HG02798 (cell line): ENCODE results near the gene VPS45.
"Not testable (repeated sequence)": the region's sequence is repeated elsewhere in the genome, so short reads cannot be mapped to it uniquely, and the experiment has no call there.

Experiments
- ATAC-seq: cut with Tn5 transposase; IDR thresholded peaks from one replicate; pipeline ENCODE4 v1.9.1; 2021; ENCODE audit warnings: mild to moderate bottlenecking; ENCODE audit not compliant: unreplicated experiment, poor library complexity

VPS45 gene

DNA sequence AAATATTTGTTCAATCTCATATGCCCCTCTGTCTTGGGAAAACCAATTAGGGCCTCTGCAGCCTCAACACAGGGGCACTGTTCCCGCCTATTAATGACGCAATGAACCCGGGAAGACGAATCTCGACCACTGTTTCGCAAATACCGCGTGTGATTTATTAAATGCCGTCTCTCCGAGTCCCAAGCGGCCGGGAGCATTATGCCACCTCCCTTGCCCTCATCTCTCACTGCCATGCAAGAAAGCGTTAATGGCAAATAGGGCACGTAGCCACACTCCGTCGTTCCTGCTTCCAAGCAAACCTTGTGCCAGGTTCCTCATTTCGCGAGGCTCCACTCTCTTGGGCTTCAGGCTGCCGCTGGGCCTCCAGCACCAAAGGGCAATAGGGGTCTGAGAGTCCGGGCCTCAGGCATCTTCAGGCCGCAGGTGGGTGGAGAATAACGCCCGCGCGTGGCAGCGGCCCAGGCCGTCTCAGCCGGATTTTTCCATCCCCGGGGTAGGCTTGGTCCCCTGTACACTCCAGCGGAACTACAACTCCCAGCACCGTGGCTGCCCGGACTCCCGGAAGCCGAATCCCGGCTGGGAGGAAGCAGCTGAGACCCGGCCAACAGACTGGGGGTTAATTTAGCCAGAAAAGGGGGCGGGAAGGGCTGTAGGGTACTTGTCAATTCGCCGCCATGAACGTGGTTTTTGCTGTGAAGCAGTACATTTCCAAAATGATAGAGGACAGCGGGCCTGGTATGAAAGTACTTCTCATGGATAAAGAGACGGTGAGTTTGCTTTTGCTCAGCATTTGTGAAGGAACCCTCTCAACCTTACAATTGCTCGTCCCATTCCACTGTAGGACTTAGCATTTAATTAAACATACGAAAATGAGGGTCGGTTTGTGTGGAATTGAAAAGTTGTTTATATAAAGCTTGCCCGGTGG lies at the start of gene VPS45:
VPS45 (plus strand) TSS at position 593 of the 925 bp plus-strand sequence; CDS start at position 675, 82 bp downstream.
- peak; percentile 93 for ATAC-seq

DNA sequence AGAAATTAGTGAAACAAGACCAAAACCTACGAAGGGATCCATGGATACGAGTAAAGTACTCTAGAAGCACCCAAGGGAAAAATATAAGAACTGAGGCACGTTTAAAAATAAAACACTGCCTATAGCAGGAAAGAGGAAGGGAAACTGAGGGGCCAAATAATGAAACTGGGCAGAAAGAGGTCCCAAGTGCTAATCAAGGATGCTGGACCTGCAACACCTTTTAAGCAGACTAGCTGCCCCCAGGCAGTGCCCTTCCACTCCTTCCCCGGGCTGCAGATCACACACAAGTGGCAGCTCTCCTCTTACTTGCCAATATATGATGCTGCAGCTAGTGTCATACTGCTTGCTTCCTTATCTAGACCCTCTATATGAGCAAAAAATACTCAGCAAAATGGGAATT lies 49.4 kb upstream of the VPS45 start:
- no peak for ATAC-seq

- no peak for ATAC-seq
Measured at GRCh38 chr1:150020711-150021110, 46.9 kb upstream of the VPS45 start.

DNA sequence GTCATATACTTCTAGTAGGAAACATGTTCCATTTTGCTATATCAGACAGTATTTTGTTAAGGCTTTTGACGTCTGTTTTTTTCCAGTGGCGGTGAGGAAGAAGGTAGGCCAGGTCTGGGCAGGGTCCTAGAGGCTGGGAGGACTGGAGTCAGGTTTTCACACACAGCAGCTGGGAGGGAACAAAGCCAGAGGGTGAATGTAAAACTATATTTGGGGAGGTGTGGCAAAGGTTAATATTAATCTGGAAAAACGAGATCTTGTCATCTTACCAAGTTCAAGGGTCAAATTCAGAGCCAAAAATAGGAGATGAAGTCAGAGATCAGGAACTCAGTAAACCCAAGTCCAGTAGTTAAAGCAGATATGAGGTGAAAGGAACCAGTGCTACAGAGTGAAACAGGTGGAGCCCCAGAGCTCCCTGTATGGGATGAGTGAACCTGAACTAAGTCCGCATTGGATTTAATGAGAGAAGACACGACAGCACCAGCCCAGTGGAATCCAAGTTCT lies 46.3 kb upstream of the VPS45 start:
- no peak for ATAC-seq

- no peak for ATAC-seq
Measured at GRCh38 chr1:150022357-150022756, 45.2 kb upstream of the VPS45 start.

DNA sequence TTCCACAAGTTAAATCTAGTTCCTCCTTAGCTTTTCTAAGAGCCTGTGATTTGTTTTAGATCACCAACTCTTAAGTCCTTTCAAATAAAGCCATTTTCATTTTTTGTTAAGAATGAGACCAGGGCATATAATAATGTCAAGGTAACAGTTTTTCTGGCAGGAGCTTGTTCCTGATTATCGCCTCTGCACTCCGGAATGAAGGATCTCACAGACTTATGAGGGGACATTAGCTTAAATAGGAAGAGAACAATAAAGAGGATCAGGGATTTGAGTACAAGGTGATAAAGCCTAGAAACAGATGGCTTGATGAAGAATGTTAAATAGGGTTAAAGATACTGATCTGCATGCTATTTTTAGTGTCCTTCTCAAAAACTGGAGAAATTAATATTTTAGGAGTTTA lies 43.4 kb upstream of the VPS45 start:
- no peak for ATAC-seq

- ATAC-seq: no peak
Measured at GRCh38 chr1:150028322-150028721, 39.3 kb upstream of the VPS45 start.

- no peak for ATAC-seq
Measured at GRCh38 chr1:150034336-150034735, 33.2 kb upstream of the VPS45 start.

GRCh38 chr1:150049926-150050325 lies 17.6 kb upstream of the VPS45 start:
- no peak for ATAC-seq

DNA sequence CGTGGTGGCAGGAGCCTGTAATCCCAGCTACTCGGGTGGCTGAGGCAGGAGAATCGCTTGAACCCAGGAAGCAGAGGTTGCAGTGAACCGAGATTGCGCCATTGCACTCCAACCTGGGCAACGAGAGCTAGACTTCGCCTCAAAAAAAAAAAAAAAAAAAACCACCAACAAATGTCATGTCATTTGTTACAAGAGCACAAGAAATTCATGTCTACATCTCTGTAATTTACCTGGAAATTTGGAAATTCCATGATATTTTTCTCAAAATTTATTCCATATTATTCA lies 16.5 kb upstream of the VPS45 start:
- no peak for ATAC-seq

DNA sequence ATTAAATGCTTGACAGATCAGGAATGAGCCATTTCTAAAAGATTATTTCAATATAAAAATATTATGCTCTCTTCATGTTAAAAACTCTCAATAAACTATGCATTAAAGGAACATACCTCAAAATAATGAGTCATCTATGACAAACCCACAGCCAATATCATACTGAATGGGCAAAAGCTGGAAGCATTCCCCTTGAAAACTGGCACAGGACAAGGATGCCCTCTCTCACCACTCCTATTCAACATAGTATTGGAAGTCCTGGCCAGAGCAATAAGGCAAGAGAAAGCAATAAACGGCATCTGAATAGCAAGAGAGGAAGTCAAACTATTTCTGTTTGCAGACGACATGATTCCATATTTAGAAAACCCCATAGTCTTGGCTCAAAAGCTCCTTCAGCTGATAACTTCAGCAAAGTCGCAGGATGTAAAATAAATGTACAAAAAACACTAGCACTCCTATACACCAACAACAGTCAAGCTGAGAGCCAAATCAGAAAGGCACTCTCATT lies 15.6 kb upstream of the VPS45 start:
- not testable (repeated sequence) for ATAC-seq

DNA sequence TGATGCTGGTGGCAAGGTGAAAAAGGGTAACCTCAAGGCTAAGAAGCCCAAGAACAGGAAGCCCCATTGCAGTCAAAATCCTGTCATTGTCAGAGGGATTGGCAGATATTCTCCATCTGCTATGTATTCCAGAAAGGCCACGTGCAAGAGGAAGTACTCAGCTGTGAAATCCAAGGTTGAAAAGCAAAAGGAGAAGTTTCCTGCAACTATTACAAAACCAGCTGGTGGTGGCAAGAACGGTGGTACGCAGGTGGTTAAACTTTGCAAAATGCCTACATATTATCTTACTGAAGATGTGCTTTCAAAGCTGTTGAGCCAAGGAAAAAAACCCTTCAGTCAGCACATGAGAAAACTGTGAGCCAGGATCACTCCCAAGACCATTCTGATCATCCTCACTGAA lies 13.7 kb upstream of the VPS45 start:
- ATAC-seq: no peak

DNA sequence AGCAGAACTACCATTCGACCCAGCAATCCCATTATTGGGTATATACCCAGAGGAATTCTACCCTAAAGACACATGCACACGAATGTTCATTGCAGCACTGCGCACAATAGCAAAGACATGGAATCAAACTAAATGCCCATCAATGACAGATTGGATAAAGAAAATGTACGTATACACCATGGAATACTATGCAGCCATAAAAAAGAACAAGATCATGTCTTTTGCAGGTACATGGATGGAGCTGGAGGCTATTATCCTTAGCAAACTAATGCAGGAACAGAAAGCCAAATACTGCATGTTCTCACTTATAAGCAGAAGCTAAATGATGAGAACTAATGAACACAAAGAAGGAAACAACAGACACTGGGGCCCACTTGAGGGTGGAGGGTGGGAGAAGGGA lies 12.1 kb upstream of the VPS45 start:
- ATAC-seq: not testable (repeated sequence)

GRCh38 chr1:150056407-150056806 lies 11.2 kb upstream of the VPS45 start:
- no peak for ATAC-seq

GRCh38 chr1:150060260-150060659 lies 7.3 kb upstream of the VPS45 start:
- ATAC-seq: no peak

DNA sequence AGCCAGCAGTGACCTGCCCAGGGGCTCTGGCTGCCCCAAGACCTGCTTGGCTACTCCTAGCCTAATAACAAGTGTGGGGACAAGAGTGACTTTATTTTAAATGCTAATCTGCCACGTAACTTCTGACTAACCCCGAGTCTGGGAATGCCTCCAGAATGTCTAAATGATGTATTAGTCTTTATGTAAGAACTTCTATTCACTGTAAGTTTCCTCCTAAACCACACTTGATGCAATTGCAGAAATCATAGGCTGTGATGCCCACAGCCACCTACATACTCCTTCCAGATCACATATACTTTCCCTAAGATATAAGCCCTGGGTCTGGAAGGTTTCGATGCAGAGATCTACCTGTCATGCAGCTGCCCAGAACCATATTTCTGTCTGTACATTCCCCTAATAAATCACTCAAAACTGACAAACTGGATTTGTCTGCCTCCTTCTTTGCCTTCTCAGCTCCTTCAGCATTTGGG lies 5.9 kb upstream of the VPS45 start:
- ATAC-seq: no peak

DNA sequence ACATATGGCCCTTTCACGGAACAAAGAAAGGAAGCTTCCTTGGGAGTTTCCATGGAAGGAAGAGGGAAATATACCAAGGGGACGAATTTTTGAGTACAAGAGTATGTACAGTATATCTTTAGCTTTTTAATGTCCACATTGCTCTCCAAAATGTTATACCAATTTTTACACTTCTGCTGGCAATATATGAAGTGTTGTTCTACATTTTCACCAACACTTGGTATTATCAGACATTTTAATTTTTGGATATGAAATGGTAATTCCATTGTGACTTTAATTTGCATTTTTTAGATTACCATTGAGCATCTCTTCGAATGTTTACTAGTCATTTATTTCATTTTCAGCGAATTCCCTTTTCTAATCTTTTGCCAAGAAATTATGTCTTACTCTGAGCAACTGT lies 5.5 kb upstream of the VPS45 start:
- no peak for ATAC-seq

- no peak for ATAC-seq
Measured at GRCh38 chr1:150065184-150065871, 2.2 kb upstream of the VPS45 start.

GRCh38 chr1:150066328-150066727 lies 1.2 kb upstream of the VPS45 start:
- no peak for ATAC-seq

DNA sequence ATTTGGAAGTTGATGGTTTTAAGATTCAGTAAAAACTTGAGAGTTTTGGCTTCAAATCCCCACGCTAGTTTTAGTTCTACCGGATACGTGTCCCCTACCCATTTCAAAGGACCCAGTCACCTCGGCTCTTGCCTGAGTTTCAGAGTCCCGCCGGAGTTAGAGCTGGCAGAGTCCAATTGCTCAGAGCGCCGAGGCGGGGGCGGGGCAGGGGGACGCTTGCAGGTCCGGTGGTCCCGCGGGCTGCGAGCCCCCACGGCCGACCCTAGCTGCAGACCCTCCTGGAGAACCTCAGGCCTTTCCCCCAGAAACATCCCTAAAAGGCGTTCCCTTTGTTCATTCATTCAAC lies 765 bp upstream of the VPS45 start:
- peak; percentile 28 for ATAC-seq

DNA sequence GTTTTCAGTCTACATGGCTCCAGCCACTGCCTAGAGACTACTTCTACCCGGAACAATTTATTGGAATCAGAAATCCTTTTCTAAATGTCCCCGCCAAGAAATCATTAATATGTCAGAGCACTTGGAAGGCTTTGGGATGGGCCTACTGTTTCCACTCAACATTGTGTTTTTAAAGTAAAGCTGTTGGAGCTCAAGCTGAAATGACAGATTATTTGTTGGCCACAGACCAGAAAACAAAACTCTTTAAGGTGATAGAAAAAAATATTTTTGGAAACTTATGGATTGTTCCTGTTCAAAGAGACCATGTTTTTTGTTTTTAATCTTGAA lies 496 bp downstream of the VPS45 start:
- no peak for ATAC-seq

DNA sequence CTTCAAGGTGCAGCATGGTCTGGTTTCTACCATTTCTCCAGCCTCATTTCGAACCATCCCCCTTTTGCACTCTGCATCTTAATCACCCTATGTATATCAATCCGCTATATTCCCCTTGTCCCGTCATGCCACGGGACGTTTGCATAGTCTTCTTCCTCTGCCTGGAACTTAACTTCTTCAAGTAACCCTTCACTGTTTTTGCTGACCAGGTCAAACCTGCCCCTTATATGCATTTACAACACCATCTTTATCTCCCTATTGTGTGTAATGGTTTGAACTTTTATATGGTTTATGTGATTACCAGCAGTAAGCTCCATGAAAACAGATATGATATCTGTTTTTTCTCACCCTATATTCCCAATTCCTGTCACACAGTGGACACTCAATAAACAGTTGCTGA lies 2.3 kb downstream of the VPS45 start:
- no peak for ATAC-seq
